Measurements from ENCODE around the gene CCR1.

Gene CCR1

GRCh38 chr3:46208167-46208704, at the start of gene CCR1:
TSS of gene CCR1 (minus strand) at chr3:46208313. CDS start at chr3:46204313, 4,000 bp downstream.
- peak; percentile 74 for DNase-seq

- DNase-seq, result no peak
Observed at GRCh38 chr3:46252980-46253379, 44.9 kb upstream of the CCR1 start.

- DNase-seq, result no peak
Observed at GRCh38 chr3:46245146-46245545, 37.0 kb upstream of the CCR1 start.

GRCh38 chr3:46243560-46243959, 35.4 kb upstream of the CCR1 start:
- no peak for DNase-seq

- no peak for DNase-seq
Observed at GRCh38 chr3:46242120-46242519, 34.0 kb upstream of the CCR1 start, which contains the start of gene CCR3. TSS of gene CCR3 (plus strand) at chr3:46242460. CDS start at chr3:46265159, 22,699 bp downstream.

GRCh38 chr3:46239952-46240351, 31.8 kb upstream of the CCR1 start:
- DNase-seq, result no peak

- no peak for DNase-seq
Observed at GRCh38 chr3:46239301-46239938, 31.3 kb upstream of the CCR1 start.

- no peak for DNase-seq
Observed at GRCh38 chr3:46238386-46238785, 30.3 kb upstream of the CCR1 start.

GRCh38 chr3:46236294-46237054, 28.4 kb upstream of the CCR1 start:
- DNase-seq, result no peak

- no peak for DNase-seq
Observed at GRCh38 chr3:46235425-46235824, 27.3 kb upstream of the CCR1 start.

GRCh38 chr3:46233194-46233593, 25.1 kb upstream of the CCR1 start:
- DNase-seq, result no peak

GRCh38 chr3:46231323-46231722, 23.2 kb upstream of the CCR1 start:
- no peak for DNase-seq

GRCh38 chr3:46228260-46229242, 20.4 kb upstream of the CCR1 start:
- DNase-seq, result no peak

GRCh38 chr3:46222435-46223161, 14.5 kb upstream of the CCR1 start:
- no peak for DNase-seq

GRCh38 chr3:46221938-46222337, 13.8 kb upstream of the CCR1 start:
- DNase-seq, result no peak

GRCh38 chr3:46221391-46221790, 13.3 kb upstream of the CCR1 start:
- no peak for DNase-seq

- no peak for DNase-seq
Observed at GRCh38 chr3:46218196-46218709, 10.1 kb upstream of the CCR1 start.

GRCh38 chr3:46215810-46216414, 7.8 kb upstream of the CCR1 start:
- DNase-seq, result no peak

GRCh38 chr3:46214751-46215352, 6.7 kb upstream of the CCR1 start:
- DNase-seq, result peak; percentile 21

GRCh38 chr3:46213201-46213600, 5.1 kb upstream of the CCR1 start:
- DNase-seq, result no peak

- no peak for DNase-seq
Observed at GRCh38 chr3:46212101-46212500, 4.0 kb upstream of the CCR1 start.

Measured in stimulated activated CD4-positive, alpha-beta T cell treated with anti-CD3 and anti-CD28 coated beads, Interleukin-15, amount 100 ng/mL, for 24 hours (primary cell).